ENCODE measurements around the gene BCL2.

DNA sequence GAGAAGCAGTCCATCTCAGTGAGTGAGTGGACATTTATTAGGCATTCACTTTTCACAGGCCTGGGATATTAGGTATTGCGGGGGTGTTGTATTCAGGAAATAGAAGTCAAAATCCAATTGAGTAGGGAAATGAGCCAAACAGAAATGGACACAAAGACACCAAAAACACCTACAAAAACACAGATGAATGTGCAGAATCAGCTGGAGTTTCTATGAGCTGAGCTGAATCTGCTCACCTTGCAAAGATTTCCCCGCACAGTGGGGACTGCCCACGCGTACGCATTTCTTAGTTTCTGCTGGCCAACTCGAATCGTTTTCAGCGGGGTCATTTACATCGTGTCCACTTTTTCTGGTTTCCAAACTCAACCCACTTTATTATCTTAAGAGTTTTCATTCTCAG is 160.0 kb downstream of the BCL2 start:
- no peak for TF ChIP-seq POLR2AphosphoS5 (IDR thresholded peaks at IDR 0.05; ENCODE audit: borderline replicate concordance, low read depth, low read length)
- TF ChIP-seq EZH2 (IDR thresholded peaks at IDR 0.05), result no peak

Data from SK-N-MC (cell line).